ENCODE results near the gene PLEKHD1. TPM values are rescaled to one million over a fixed set of nuclear protein-coding genes. Genes with fewer than 3 reads are reported as not detected.

Gene PLEKHD1
- total RNA-seq, 6 experiments from 2014 or later: 0.04 TPM; not detected in 5

DNA sequence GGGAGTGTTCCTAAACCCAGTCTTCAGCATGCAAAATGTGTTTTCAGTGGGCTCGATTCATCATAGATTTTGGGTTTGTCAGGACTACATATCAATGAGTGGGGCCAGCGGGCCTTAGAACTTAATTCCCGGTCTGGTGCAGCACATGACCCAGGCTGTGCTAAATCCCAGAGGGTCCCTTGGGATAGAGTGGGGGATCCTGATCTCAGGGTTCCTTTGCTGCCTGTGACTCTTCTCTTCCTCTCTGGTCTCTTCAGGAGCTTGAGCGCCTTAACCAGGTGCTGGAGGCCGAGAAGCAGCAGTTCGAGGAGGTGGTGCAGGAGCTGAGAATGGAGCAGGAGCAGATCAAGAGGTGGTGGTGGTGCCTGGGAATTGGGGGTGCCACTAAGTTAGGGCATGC lies 37.5 kb downstream of the PLEKHD1 start:
- no peak overlapping the region for H3K27ac ChIP-seq
- intact Hi-C loops (cut with DNase I): no loop called here
- TF ChIP-seq, protein P1, sequence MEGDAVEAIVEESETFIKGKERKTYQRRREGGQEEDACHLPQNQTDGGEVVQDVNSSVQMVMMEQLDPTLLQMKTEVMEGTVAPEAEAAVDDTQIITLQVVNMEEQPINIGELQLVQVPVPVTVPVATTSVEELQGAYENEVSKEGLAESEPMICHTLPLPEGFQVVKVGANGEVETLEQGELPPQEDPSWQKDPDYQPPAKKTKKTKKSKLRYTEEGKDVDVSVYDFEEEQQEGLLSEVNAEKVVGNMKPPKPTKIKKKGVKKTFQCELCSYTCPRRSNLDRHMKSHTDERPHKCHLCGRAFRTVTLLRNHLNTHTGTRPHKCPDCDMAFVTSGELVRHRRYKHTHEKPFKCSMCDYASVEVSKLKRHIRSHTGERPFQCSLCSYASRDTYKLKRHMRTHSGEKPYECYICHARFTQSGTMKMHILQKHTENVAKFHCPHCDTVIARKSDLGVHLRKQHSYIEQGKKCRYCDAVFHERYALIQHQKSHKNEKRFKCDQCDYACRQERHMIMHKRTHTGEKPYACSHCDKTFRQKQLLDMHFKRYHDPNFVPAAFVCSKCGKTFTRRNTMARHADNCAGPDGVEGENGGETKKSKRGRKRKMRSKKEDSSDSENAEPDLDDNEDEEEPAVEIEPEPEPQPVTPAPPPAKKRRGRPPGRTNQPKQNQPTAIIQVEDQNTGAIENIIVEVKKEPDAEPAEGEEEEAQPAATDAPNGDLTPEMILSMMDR (IDR thresholded peaks at IDR 0.05): no peak
- TF ChIP-seq POLR2A (IDR thresholded peaks at IDR 0.05): no peak
- no peaks in the 10 kb centered on the region for H3K27me3 ChIP-seq
- no peak overlapping the region for H3K4me3 ChIP-seq
- no peaks in the 10 kb centered on the region for H3K36me3 ChIP-seq
- ATAC-seq (no peak), DNase-seq (no peak)
- H3K4me1 ChIP-seq: no peaks in the 10 kb centered on the region
- no peaks in the 10 kb centered on the region for H3K9me3 ChIP-seq
- WGBS (ENCODE audit: insufficient coverage, low coverage, low lambda C conversion rate, missing lambda C conversion rate): 70% methylated on average over 2 of the region's 6 CpGs

DNA sequence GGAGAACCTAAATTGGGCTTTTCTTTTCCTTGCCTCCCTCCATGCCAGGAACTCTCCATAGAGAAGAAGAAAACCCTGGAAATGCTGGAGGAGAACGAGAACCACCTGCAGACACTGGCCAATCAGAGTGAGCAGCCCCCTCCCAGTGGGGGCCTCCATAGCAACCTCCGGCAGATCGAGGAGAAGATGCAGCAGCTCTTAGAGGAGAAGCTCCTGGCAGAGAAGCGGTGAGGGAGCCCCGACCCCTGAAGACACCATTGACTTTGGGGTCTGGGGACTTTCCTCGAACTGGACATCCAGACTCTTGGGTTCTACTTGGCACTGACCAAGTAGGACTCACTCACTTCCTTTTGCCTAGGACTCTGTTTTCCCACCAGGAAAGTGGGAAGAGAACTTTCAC lies 41.4 kb downstream of the PLEKHD1 start:
- no peak for TF ChIP-seq POLR2A (IDR thresholded peaks at IDR 0.05)
- TF ChIP-seq, protein P1 (IDR thresholded peaks at IDR 0.05): no peak
- Histone ChIP-seq H3K36me3 (no peaks in the 10 kb centered on the region), H3K9me3 (no peaks in the 10 kb centered on the region), H3K27me3 (no peaks in the 10 kb centered on the region), H3K27ac (no peak overlapping the region), H3K4me3 (no peak overlapping the region), H3K4me1 (no peaks in the 10 kb centered on the region)
- DNase-seq (no peak), ATAC-seq (no peak)
- 70% methylated on average over 5 of the region's 6 CpGs for WGBS (ENCODE audit: insufficient coverage, low coverage, low lambda C conversion rate, missing lambda C conversion rate)
- intact Hi-C loops (cut with DNase I): no loop called here

DNA sequence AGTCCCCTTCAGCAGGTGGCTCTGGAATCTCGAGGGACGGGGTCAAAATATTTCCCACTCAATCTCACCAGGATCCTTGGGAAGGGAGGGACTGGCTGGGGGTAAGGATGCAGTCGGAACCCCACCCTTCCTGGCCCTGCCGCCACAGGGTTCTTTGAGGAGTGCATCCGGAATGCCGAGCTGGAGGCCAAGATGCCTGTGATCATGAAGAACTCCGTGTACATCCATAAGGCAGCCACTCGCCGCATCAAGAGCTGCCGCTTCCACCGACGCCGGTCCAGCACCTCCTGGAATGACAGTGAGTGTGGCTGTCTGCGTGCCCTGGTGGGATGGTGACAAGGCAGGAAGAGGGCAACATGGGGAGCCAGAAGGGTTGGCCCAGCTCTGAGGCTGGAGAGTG lies 43.1 kb downstream of the PLEKHD1 start:
- Histone ChIP-seq H3K36me3 (no peaks in the 10 kb centered on the region), H3K9me3 (no peaks in the 10 kb centered on the region), H3K27me3 (no peaks in the 10 kb centered on the region), H3K27ac (no peak overlapping the region), H3K4me1 (no peaks in the 10 kb centered on the region), H3K4me3 (no peak overlapping the region)
- WGBS (ENCODE audit: insufficient coverage, low coverage, low lambda C conversion rate, missing lambda C conversion rate): 42% methylated on average over 2 of the region's 14 CpGs
- intact Hi-C loops (cut with DNase I): no loop called here
- DNase-seq (no peak), ATAC-seq (no peak)
- TF ChIP-seq, protein P1 (IDR thresholded peaks at IDR 0.05): no peak
- TF ChIP-seq POLR2A (IDR thresholded peaks at IDR 0.05): no peak

- DNase-seq (no peak), ATAC-seq (no peak)
- intact Hi-C loops (cut with DNase I): no loop called here
- no peak overlapping the region for H3K4me3 ChIP-seq
- TF ChIP-seq POLR2A (IDR thresholded peaks at IDR 0.05): no peak
- TF ChIP-seq, protein P1 (IDR thresholded peaks at IDR 0.05): no peak
- H3K4me1 ChIP-seq: no peaks in the 10 kb centered on the region
- H3K36me3 ChIP-seq: no peaks in the 10 kb centered on the region
- H3K27ac ChIP-seq: no peak overlapping the region
- no peaks in the 10 kb centered on the region for H3K9me3 ChIP-seq
- no peaks in the 10 kb centered on the region for H3K27me3 ChIP-seq
- 20% methylated on average over 1 of the region's 9 CpGs for WGBS (ENCODE audit: insufficient coverage, low coverage, low lambda C conversion rate, missing lambda C conversion rate)
Observed at GRCh38 chr14:69528143-69528542, 43.6 kb downstream of the PLEKHD1 start.

DNA sequence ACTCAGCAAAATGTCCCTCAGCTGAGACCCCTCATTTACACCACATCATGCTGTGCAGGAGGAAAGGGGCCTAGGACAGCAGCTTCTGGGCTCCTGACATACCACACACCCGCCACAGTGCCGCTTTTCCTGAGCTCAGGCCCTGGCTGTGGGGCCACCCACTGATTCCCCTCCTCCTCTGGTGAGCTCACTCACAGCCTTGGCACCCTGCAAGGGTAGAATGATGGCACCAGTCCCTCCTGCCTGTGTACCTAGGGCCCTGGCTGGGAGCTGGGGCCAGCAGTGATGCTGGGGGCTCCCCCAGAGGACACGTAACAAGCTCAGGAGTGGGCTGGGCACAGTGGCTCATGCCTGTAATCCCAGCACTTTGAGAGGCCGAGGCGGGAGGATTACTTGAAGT lies 44.4 kb downstream of the PLEKHD1 start:
- WGBS (ENCODE audit: insufficient coverage, low coverage, low lambda C conversion rate, missing lambda C conversion rate): 85% methylated on average over 4 of the region's 5 CpGs
- no peaks in the 10 kb centered on the region for H3K36me3 ChIP-seq
- peak in 1 of 3 donors; percentile 28 for DNase-seq
- ATAC-seq: no peak
- no peaks in the 10 kb centered on the region for H3K27me3 ChIP-seq
- TF ChIP-seq, protein P1 (IDR thresholded peaks at IDR 0.05): no peak
- TF ChIP-seq POLR2A (IDR thresholded peaks at IDR 0.05): no peak
- no peak overlapping the region for H3K4me3 ChIP-seq
- H3K27ac ChIP-seq: no peak overlapping the region
- no peaks in the 10 kb centered on the region for H3K9me3 ChIP-seq
- intact Hi-C loops (cut with DNase I): no loop called here
- H3K4me1 ChIP-seq: no peaks in the 10 kb centered on the region

Measured in right lobe of liver (tissue), 6 donors.